ENCODE measurements around the gene SLC6A17.

SLC6A17 gene

GRCh38 chr1:110221119-110221518, 70.8 kb downstream of the SLC6A17 start:
- no peak for TF ChIP-seq POLR2AphosphoS5 (IDR thresholded peaks at IDR 0.05; ENCODE audit: low read depth, low read length)
- no peak for TF ChIP-seq POU2F2 (IDR thresholded peaks at IDR 0.05; ENCODE audit: low read depth, low read length)
- TF ChIP-seq POLR2A (IDR thresholded peaks at IDR 0.05; ENCODE audit: low read depth, low read length), result no peak
- no peak for TF ChIP-seq TAF1 (IDR thresholded peaks at IDR 0.05; ENCODE audit: low read depth, low read length)
- no peak for TF ChIP-seq PAX5 (IDR thresholded peaks at IDR 0.05; ENCODE audit: insufficient read depth, low read length, severe bottlenecking)
- no peak for TF ChIP-seq SPI1 (IDR thresholded peaks at IDR 0.05; ENCODE audit: low read depth, low read length)
- DNase-seq (ENCODE audit: insufficient read length, low spot score) (no peak), FAIRE-seq (no peak)

GRCh38 chr1:110223127-110223526, 72.8 kb downstream of the SLC6A17 start:
- no peak for TF ChIP-seq TAF1 (IDR thresholded peaks at IDR 0.05; ENCODE audit: low read depth, low read length)
- TF ChIP-seq POLR2AphosphoS5 (IDR thresholded peaks at IDR 0.05; ENCODE audit: low read depth, low read length), result no peak
- no peak for TF ChIP-seq POU2F2 (IDR thresholded peaks at IDR 0.05; ENCODE audit: low read depth, low read length)
- no peak for TF ChIP-seq PAX5 (IDR thresholded peaks at IDR 0.05; ENCODE audit: insufficient read depth, low read length, severe bottlenecking)
- no peak for TF ChIP-seq POLR2A (IDR thresholded peaks at IDR 0.05; ENCODE audit: low read depth, low read length)
- no peak for TF ChIP-seq SPI1 (IDR thresholded peaks at IDR 0.05; ENCODE audit: low read depth, low read length)
- FAIRE-seq (no peak), DNase-seq (ENCODE audit: insufficient read length, low spot score) (no peak)

GRCh38 chr1:110223581-110223980, 73.3 kb downstream of the SLC6A17 start:
- FAIRE-seq, result no peak
- TF ChIP-seq POLR2A (IDR thresholded peaks at IDR 0.05; ENCODE audit: low read depth, low read length), result no peak
- no peak for TF ChIP-seq SPI1 (IDR thresholded peaks at IDR 0.05; ENCODE audit: low read depth, low read length)
- TF ChIP-seq TAF1 (IDR thresholded peaks at IDR 0.05; ENCODE audit: low read depth, low read length), result no peak
- TF ChIP-seq POU2F2 (IDR thresholded peaks at IDR 0.05; ENCODE audit: low read depth, low read length), result no peak
- TF ChIP-seq PAX5 (IDR thresholded peaks at IDR 0.05; ENCODE audit: insufficient read depth, low read length, severe bottlenecking), result no peak
- no peak for TF ChIP-seq POLR2AphosphoS5 (IDR thresholded peaks at IDR 0.05; ENCODE audit: low read depth, low read length)
- no peak for DNase-seq (ENCODE audit: insufficient read length, low spot score)

GRCh38 chr1:110224240-110224995, 74.1 kb downstream of the SLC6A17 start:
- TF ChIP-seq POLR2AphosphoS5 (IDR thresholded peaks at IDR 0.05; ENCODE audit: low read depth, low read length) (no peak), POU2F2 (IDR thresholded peaks at IDR 0.05; ENCODE audit: low read depth, low read length) (no peak), PAX5 (IDR thresholded peaks at IDR 0.05; ENCODE audit: insufficient read depth, low read length, severe bottlenecking) (no peak), POLR2A (IDR thresholded peaks at IDR 0.05; ENCODE audit: low read depth, low read length) (no peak), TAF1 (IDR thresholded peaks at IDR 0.05; ENCODE audit: low read depth, low read length) (no peak), SPI1 (IDR thresholded peaks at IDR 0.05; ENCODE audit: low read depth, low read length) (no peak)
- FAIRE-seq (no peak), DNase-seq (ENCODE audit: insufficient read length, low spot score) (no peak)

GRCh38 chr1:110225212-110225611, 74.9 kb downstream of the SLC6A17 start:
- DNase-seq (ENCODE audit: insufficient read length, low spot score) (no peak), FAIRE-seq (no peak)
- TF ChIP-seq PAX5 (IDR thresholded peaks at IDR 0.05; ENCODE audit: insufficient read depth, low read length, severe bottlenecking) (no peak), POU2F2 (IDR thresholded peaks at IDR 0.05; ENCODE audit: low read depth, low read length) (no peak), POLR2A (IDR thresholded peaks at IDR 0.05; ENCODE audit: low read depth, low read length) (no peak), SPI1 (IDR thresholded peaks at IDR 0.05; ENCODE audit: low read depth, low read length) (no peak), POLR2AphosphoS5 (IDR thresholded peaks at IDR 0.05; ENCODE audit: low read depth, low read length) (no peak)

GRCh38 chr1:110225756-110226404, 75.6 kb downstream of the SLC6A17 start:
- no peak for FAIRE-seq
- TF ChIP-seq POLR2AphosphoS5 (IDR thresholded peaks at IDR 0.05; ENCODE audit: low read depth, low read length) (no peak), SPI1 (IDR thresholded peaks at IDR 0.05; ENCODE audit: low read depth, low read length) (no peak), POU2F2 (IDR thresholded peaks at IDR 0.05; ENCODE audit: low read depth, low read length) (no peak), TAF1 (IDR thresholded peaks at IDR 0.05; ENCODE audit: low read depth, low read length) (no peak), PAX5 (IDR thresholded peaks at IDR 0.05; ENCODE audit: insufficient read depth, low read length, severe bottlenecking) (no peak), POLR2A (IDR thresholded peaks at IDR 0.05; ENCODE audit: low read depth, low read length) (no peak)
- DNase-seq (ENCODE audit: insufficient read length, low spot score), result no peak

- no peak for FAIRE-seq
- no peak for TF ChIP-seq TAF1 (IDR thresholded peaks at IDR 0.05; ENCODE audit: low read depth, low read length)
- TF ChIP-seq PAX5 (IDR thresholded peaks at IDR 0.05; ENCODE audit: insufficient read depth, low read length, severe bottlenecking), result no peak
- no peak for TF ChIP-seq POU2F2 (IDR thresholded peaks at IDR 0.05; ENCODE audit: low read depth, low read length)
- no peak for TF ChIP-seq SPI1 (IDR thresholded peaks at IDR 0.05; ENCODE audit: low read depth, low read length)
- TF ChIP-seq POLR2AphosphoS5 (IDR thresholded peaks at IDR 0.05; ENCODE audit: low read depth, low read length), result no peak
- TF ChIP-seq POLR2A (IDR thresholded peaks at IDR 0.05; ENCODE audit: low read depth, low read length), result no peak
These were observed 77.5 kb downstream of the SLC6A17 start for GRCh38 chr1:110227774-110228173.

GRCh38 chr1:110228381-110228780, 78.1 kb downstream of the SLC6A17 start:
- DNase-seq (ENCODE audit: insufficient read length, low spot score) (no peak), FAIRE-seq (no peak)
- TF ChIP-seq SPI1 (IDR thresholded peaks at IDR 0.05; ENCODE audit: low read depth, low read length) (no peak), PAX5 (IDR thresholded peaks at IDR 0.05; ENCODE audit: insufficient read depth, low read length, severe bottlenecking) (no peak), POLR2AphosphoS5 (IDR thresholded peaks at IDR 0.05; ENCODE audit: low read depth, low read length) (no peak), POU2F2 (IDR thresholded peaks at IDR 0.05; ENCODE audit: low read depth, low read length) (no peak), POLR2A (IDR thresholded peaks at IDR 0.05; ENCODE audit: low read depth, low read length) (no peak), TAF1 (IDR thresholded peaks at IDR 0.05; ENCODE audit: low read depth, low read length) (no peak)

More at GRCh38 chr1:110227774-110228173, 77.5 kb downstream of the SLC6A17 start:
- no peak for DNase-seq (ENCODE audit: insufficient read length, low spot score)

GRCh38 chr1:110228869-110229268, 78.6 kb downstream of the SLC6A17 start:
- DNase-seq (ENCODE audit: insufficient read length, low spot score) (no peak), FAIRE-seq (no peak)
- TF ChIP-seq TAF1 (IDR thresholded peaks at IDR 0.05; ENCODE audit: low read depth, low read length) (no peak), POLR2A (IDR thresholded peaks at IDR 0.05; ENCODE audit: low read depth, low read length) (no peak), PAX5 (IDR thresholded peaks at IDR 0.05; ENCODE audit: insufficient read depth, low read length, severe bottlenecking) (no peak), POU2F2 (IDR thresholded peaks at IDR 0.05; ENCODE audit: low read depth, low read length) (no peak)

Measured in GM12891 (cell line).